ENCODE measurements around the gene FAM114A1.

DNA sequence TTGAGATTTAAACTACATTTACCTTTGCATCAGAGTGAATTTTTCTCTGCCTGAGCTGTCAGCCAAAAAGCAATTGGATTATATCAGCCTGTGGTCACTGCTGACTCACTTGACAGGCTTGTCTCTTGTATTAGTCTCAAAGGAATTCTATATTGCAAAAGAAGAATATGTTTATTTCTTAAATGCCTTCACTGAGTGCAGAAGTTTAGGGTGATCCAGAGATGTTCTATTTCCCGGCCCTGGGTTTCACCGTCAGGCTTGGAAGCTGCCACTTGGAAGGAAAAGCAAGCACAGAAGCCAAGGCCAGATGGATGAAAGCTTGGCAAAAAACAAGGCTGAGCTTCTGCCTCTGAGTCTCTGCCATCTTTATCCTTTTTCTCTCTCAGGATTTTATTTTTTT lies 80.9 kb downstream of the FAM114A1 start:
- TF ChIP-seq, protein P1, sequence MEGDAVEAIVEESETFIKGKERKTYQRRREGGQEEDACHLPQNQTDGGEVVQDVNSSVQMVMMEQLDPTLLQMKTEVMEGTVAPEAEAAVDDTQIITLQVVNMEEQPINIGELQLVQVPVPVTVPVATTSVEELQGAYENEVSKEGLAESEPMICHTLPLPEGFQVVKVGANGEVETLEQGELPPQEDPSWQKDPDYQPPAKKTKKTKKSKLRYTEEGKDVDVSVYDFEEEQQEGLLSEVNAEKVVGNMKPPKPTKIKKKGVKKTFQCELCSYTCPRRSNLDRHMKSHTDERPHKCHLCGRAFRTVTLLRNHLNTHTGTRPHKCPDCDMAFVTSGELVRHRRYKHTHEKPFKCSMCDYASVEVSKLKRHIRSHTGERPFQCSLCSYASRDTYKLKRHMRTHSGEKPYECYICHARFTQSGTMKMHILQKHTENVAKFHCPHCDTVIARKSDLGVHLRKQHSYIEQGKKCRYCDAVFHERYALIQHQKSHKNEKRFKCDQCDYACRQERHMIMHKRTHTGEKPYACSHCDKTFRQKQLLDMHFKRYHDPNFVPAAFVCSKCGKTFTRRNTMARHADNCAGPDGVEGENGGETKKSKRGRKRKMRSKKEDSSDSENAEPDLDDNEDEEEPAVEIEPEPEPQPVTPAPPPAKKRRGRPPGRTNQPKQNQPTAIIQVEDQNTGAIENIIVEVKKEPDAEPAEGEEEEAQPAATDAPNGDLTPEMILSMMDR (IDR thresholded peaks at IDR 0.05): no peak
- TF ChIP-seq EZH2phosphoT487 (IDR thresholded peaks at IDR 0.05) (no peak), EZH2 (IDR thresholded peaks at IDR 0.05) (no peak)

All from neural progenitor cell (in vitro differentiated cells).